Left renal pelvis (tissue), 4 donors: ENCODE results near the gene TMEM203. TPM values are rescaled to one million over a fixed set of nuclear protein-coding genes. Genes with fewer than 3 reads are reported as not detected.
A peak's percentile ranks its signal among the peaks of the same experiment; 100 is the strongest.
"Not testable (repeated sequence)": the region's sequence is repeated elsewhere in the genome, so short reads cannot be mapped to it uniquely, and the experiment has no call there.

Source experiments
- DNase-seq, 4 donors: peaks; one replicate each; pipeline ENCODE4 v3.0.0-alpha.2; 2013; ENCODE audit warnings: low read depth in 4 of 4, low spot score in 3 of 4
- polyA plus RNA-seq, 4 donors: library from polyadenylated mRNA; unstranded; fragments of 120-200 nt; gene quantifications; one replicate each; pipeline ENCODE4 v1.2.1, GENCODE V29; 2013; ENCODE audit not compliant: insufficient read length in 4 of 4

TMEM203 gene
- polyA plus RNA-seq, 4 donors = 39.3 to 46.6 (median 44.9) TPM

DNA sequence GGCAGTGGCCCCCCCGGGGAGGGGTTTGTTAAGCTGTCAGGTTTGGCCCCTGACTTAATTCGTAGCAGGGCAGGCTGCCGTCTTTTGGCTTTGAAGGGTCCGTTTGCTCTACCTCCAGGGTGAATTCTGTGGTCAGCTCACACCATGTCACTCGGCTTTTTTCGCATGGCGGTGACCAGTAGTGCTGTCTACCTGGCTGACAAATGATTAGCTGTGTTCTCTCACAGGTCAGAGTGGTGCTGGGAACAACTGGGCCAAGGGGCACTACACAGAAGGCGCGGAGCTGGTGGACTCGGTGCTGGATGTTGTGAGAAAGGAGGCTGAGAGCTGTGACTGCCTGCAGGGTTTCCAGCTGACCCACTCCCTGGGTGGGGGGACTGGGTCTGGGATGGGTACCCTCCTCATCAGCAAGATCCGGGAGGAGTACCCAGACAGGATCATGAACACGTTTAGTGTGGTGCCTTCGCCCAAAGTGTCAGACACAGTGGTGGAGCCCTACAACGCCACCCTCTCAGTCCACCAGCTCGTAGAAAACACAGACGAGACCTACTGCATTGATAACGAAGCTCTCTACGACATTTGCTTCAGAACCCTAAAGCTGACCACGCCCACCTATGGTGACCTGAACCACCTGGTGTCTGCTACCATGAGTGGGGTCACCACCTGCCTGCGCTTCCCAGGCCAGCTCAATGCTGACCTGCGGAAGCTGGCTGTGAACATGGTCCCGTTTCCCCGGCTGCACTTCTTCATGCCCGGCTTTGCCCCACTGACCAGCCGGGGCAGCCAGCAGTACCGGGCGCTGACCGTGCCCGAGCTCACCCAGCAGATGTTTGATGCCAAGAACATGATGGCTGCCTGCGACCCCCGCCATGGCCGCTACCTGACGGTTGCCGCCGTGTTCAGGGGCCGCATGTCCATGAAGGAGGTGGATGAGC, 37.1 kb upstream of the TMEM203 start:
- no peak for DNase-seq

DNA sequence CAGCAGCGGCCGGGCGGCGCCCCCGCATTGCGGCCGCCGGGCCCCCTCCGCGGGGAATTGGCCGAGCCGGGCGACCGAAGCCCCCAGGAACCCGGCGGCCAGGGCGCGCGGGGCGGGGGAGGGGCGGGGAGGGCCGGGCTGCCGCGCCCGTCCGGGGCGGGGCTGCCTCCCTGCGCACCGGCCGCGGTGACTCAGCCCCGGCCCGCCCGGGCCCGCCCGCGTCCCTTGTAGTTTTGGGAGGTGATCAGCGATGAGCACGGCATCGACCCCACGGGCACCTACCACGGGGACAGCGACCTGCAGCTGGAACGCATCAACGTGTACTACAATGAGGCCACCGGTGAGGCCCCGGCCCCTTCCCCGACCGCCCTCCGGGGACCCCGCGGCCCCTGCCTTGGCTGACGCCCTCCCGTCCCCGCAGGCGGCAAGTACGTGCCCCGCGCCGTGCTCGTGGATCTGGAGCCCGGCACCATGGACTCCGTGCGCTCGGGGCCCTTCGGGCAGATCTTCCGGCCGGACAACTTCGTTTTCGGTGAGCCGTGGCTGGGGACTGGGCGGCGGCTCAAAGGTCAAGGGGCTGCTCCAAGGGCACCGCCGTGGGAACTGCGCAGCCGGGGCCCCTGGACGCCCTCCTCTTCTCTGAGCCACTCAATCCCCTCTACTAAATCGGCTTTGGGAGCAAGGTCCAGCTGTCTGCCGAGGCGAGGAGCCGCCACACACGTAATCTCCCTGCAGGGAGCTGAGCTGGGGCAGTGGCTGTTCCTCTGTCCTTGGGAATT, 36.2 kb upstream of the TMEM203 start:
- no peak for DNase-seq

DNA sequence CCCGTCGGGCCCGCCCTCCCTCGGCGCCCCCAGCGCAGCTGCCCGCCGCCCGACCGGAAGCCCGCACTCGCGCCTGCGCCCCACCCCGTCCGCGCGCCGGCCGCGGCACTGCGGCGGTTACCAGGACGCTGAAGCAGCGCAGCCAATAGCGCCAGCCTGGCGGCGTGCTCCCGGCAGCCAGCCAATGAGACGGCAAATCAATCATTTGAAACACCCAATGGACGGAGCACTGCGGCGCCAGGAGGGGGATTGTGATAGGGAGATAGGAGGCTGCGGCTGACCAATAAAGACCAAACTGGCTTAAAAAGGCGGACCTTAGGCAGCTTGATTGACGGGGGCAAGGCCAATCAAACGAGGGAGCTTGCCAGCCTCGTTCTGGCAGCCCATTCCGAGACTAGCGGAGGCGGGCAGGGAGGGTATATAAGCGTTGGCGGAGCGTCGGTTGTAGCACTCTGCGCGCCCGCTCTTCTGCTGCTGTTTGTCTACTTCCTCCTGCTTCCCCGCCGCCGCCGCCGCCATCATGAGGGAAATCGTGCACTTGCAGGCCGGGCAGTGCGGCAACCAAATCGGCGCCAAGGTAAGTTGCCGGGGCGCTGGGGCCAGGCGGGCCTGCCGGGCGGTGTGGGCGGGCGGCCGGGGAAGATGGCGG, 35.5 kb upstream of the TMEM203 start, which contains the start of gene TUBB4B:
TSS of gene TUBB4B (plus strand) at position 447 of the 649 bp plus-strand sequence. CDS start at position 521, 74 bp downstream.
- peak; percentile 98 to 100 (median 99) for DNase-seq

DNA sequence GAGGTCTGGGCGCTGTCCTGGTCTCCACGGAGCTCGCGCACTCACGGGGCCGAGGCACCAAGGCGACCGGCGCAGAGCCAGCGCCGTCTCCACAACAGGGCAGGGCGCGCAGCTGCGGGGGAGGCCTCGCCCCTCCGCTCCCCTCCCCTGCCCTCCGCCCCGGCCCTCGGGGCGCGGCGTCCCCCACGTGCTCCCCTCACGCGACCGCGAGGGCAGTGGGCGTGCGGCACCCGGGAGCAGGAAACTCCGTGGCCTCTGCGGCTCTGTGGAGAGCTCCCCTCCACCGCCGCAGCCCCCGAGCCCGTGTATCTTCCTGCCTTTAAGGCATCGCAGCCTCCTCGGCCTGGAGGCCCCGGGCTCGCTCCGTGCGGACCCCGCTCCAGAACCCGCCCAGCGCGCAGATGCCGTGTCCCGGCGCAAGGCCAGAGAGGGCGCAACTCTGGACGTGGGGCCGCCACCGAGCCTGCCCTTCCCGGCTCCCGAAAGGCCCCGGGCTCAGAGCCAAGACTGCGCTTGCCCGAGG, 34.9 kb upstream of the TMEM203 start:
- peak in 1 of 4 donors; percentile 59 for DNase-seq

DNA sequence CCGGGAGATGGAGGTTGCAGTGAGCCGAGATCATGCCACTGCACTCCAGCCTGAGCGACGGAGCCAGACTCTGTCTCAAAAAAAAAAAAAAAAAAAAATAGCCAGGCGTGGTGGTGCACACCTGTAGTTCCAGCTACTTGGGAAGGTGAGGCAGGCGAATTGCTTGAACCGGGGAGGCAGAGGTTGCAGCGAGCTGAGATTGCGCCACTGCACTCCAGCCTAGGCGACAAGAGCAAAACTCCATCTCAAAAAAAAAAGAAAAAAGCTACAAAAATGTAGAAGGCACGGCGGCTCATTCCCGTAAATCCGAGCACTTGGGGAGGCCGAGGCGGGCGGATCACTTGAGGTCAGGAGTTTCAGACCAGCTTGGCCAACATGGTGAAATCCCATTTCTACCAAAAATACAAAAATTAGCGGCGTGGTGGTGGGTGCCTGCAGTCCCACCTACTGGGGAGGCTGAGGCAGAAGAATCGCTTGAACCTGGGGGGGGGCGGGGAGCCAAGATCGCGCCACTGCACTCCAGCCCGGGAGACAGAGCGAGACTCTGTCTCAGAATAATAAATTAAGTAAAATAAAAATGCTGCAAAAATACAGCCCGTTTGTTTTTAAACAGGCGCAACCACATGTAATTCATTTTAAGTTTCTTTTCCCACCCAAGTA, 34.2 kb upstream of the TMEM203 start:
- not testable (repeated sequence) for DNase-seq

DNA sequence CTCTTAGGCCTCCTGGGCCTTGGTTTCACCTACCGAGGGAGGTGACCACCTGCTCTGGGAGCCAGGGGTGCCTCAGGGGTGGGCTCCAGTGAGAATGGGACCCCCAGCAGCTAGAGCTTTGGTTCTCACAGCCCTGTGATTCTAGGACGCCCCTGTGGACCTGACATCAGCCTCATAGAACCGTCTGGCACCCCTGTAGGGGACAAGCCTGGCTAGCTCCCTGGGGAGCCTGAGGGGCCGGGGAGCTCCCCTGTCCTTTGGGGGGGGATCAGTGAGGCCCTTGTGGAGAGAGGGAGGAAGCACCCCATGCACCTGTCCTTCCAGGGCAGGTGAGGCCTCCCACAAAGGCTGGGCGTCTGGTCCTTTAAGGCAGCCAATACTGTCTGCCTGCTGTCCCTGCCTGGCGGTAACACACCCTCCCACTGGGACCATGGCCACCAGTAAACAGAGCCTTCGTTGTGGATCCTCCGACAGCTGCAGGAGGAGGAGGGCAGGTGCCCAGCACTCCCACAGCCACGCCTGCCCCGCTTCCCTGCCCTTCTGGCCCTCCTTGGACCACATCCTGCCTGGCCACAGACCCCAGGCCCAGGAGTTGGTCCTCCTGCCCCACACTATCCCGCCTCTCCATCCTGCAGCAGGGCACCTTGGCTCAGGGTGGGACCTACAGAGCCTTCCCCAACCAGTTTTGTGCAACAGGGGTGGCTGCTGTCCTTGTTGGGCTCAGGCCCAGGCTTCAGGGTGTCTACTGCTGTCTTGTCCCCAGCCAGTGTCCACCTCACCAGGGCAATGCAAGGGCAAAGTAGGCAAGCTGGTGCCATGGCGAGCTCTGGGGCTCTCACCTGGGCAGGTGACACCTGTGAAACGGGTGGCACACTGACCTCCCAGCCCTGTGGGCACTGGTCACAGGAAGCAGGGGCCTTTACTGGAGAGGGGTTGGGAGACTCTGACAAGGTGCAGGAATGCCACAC, 32.6 kb upstream of the TMEM203 start:
- DNase-seq = no peak

DNA sequence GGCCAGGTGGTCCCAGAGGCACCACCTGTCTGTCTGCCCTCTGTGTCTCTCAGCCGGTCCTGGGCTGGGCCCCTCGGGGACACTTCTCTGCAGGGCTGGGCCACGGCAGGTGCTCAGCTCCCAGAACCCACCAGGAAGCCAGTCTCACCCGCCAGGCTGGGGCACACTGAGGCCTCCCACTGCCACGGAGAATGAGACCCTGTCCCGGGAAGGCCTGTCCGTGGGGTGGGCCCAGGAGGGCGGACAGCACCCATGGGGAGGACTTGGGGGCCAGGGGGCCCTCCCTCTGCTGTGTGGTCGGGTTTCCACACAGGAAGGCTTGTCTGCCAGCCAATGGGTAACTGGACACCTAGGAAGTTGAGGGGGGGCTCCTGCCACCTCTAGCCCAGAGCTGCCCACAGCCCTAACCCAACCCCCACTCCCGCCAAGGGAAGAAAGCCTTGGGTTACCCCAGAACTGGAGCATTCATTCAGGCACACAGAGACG, 31.5 kb upstream of the TMEM203 start:
- DNase-seq = no peak

DNA sequence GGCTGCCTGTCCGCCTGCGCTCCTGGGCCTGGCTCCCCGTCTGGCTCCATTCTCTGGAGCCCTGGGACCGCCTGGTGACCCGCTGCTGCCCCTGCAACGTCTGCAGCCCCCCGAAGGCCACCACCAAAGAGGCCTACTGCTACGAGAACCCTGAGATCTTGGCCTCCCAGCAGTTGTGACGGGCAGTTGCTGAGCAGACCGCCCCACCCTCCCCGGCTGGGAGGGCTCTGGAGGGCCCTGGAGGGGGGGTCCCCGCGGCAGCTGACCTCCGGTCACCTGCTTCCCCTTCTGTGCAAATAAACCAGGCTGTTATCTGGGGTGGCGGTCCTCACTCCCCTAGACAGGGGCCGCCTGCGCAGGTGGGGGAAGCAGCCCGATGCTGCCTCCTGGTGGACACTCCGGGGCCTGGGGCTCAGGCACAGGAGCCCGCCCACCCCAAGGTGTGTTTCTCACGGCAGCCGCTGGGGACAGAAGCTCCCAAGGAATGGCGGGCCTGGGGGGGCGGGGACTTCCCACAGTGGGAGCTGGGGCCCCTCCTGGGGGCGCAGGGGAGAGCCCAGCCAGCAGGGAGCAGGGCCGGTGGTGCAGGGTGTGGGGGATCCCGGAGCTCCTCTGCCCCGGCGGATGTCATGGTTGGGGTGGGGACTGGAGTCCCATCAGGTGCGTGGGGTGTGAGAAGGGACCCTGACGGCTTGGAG, 30.9 kb upstream of the TMEM203 start:
- DNase-seq = peak; percentile 47 to 68 (median 58)

DNA sequence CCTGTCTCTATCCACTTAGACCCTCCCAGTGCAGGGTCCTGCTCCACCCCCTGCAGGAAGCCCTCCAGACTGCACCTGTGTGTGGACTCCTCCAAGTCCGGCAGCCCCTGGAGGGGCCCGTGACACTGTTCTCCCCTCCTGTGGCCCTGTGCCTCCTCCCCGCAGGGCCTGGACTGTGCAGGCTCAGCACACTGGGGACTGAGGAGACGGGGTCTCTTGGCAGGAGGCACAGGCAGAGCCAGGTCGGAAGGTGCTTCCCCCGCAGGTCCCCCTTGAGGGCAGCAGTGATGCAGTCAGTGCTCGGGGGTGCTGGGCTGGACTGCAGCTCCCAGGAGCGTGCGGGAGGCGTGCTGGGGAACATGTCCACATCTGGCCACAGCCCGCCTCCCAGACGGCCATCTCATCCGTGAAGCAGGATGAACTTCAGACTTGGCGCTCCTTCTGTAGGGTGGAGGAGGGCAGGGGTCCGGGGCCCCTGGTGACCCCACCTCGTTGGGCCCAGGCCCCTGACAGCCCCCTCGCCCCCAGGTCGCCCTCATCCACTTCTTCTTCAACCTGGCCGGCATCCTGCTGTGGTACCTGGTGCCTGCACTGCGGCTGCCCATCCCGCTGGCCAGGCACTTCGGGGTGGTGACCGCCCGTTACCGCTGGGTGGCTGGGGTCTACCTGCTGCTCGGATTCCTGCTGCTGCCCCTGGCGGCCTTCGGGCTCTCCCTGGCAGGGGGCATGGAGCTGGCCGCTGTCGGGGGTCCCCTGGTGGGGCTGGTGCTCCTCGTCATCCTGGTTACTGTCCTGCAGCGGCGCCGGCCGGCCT, 30.2 kb upstream of the TMEM203 start:
- DNase-seq = no peak

DNA sequence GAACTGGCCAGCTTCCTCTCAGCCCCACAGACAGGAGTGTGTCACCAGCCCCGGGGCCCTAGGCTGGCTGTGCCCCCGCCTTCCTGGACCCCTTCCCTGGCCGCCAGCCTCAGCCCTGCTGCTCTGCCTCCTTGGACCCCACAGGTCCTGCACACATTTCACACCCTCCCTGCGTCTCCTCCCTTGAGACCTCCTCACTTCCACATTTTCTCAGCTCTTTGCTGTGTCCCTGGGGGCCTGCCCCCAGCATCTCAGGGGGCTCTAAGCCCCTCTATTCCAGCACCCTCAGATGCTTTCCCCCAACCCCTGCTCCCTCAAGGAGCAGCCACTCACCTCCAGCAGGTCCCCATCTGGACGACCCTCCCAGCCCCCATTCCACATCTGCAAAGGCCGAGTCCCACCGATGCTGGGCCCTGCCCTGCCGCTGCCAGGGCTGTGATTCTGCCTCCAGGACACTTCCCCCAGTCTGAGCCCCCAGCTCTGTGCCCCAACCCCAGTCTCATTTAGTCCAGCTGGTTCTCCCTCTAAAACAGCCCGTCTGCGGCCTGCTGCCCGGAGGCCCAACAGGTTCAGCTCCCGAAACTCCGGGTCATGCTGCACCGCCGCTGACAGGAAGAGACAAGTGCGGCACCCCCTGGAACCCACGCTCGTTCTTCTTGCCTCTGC, 29.4 kb upstream of the TMEM203 start:
- DNase-seq = no peak

DNA sequence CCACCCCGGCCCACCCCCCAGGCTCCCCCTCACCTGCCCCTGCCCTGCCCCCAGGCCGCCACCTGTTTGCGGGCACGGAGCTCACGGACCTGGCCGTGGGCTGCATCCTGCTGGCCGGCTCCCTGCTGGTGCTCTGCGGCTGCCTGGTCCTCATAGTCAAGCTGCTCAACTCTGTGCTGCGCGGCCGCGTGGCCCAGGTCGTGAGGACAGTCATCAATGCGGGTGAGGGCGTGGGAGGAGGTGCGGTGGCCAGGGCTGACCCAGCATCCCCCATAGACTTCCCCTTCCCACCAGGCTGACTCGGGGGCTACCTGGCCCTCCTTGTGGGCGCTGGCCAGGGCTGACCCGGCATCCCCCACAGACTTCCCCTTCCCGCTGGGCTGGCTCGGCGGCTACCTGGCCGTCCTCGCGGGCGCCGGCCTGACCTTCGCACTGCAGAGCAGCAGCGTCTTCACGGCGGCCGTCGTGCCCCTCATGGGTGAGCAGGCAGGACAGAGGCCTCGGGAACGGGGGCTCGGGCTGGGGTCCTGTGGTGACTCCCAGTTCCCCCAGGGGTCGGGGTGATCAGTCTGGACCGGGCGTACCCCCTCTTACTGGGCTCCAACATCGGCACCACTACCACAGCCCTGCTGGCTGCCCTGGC, 28.7 kb upstream of the TMEM203 start:
- no peak for DNase-seq

DNA sequence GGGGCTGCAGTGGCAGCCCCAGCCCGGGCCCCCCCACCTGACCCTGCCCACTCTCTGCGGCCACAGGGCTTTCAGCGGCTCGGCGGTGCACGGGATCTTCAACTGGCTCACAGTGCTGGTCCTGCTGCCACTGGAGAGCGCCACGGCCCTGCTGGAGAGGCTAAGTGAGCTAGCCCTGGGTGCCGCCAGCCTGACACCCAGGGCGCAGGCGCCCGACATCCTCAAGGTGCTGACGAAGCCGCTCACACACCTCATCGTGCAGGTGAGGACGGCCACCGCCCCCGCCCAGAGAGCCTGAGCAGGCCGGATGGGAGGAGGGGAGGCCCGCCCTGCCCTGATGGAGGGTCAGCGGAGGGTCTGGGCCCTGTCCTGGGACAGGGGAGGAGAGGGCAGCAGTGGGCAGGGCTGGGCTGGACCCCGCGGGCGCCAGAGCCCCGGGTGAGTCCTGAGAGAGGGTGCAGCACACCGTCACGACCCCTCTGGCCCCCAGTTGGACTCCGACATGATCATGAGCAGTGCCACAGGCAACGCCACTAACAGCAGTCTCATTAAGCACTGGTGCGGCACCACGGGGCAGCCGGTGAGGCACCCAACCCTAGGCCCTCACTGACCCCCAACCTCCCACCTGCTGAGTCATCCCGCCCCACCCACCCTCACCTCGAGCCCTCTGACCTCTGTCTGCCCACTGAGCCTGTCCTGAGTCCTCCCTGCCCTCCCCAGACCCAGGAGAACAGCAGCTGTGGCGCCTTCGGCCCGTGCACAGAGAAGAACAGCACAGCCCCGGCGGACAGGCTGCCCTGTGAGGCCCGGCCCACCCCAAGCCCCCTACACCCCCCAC, 27.9 kb upstream of the TMEM203 start:
- no peak for DNase-seq

DNA sequence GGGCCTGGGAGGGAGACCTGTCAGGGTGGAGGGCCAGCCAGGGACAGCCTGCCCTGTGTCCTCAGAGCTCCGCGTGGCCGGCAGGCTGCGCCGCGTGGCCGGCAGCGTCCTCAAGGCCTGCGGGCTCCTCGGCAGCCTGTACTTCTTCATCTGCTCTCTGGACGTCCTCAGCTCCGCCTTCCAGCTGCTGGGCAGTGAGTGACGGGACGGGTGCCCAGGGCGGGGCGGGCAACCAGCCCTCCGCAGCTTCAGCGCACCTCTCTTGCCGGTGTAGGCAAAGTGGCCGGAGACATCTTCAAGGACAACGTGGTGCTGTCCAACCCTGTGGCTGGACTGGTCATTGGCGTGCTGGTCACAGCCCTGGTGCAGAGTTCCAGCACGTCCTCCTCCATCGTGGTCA, 27.1 kb upstream of the TMEM203 start:
- DNase-seq = no peak

DNA sequence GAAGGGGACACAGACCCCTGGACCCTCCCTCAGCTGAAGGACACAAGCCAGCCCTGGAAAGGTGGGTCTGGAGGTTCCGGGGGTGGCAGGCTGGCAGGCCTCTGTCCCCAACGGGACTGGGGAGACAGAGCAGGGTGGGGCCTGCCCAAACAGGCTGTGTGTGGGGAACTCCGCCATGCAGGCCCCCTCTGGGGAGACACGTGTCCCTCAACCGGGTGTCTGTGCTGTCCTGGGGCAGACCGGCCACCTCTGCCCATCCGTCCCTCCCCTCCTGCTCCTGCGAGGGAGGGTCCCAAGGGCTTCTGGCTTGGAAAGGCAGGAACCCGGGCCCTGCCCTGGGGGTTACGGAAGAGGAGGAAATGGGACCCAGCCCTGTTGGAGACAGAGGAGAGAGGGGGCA, 26.7 kb upstream of the TMEM203 start:
- DNase-seq = no peak

DNA sequence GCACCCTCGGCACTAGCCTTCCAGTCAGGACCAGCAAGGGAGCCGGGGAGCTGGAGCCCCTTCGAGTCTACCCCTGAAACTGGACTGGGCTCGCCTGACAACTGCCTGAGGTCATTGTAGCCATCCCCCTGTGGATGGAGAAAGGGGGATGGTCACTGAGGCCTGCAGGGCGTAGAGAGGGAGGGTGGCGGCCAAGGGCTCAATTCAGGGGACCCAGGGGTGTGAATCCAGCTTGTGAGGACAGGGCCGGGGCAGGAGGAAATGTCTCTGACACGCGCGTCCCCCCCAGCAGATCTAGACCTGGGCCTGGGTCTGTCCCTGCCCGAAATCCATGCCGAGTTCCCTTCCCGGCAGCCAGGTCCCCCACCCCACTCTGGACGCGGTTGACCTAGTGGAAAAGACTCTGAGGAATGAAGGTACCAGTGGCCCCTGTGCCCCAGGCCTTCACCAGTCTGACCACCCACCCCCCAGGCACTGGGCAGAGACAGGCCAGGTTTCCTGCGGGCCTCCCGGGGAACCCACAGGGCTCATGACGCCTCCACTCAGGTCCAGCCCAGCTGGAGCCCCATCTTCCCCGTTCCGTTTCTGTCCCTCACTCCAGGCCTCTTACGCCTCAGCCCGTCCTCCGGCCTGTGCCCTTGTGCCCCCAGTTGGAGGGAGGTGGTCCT, 26.1 kb upstream of the TMEM203 start:
- no peak for DNase-seq
